Activated CD8-positive, alpha-beta memory T cell treated with anti-CD3 and anti-CD28 coated beads for 36 hours (primary cell): ENCODE results near the gene PLD1. TPM values are rescaled to one million over a fixed set of nuclear protein-coding genes. Genes with fewer than 3 reads are reported as not detected.
"Not testable (repeated sequence)": the region's sequence is repeated elsewhere in the genome, so short reads cannot be mapped to it uniquely, and the experiment has no call there.

Source experiments
- CTCF ChIA-PET: fragments of 350-600 bp; sonication (Branson Sonifier 250); formaldehyde crosslinking; loops from one replicate; lab custom pipeline; 2021; ENCODE audit warnings: antibody characterized with exemption; lab: Charles Lee
- POLR2A ChIA-PET: fragments of 350-600 bp; sonication (Branson Sonifier 250); formaldehyde crosslinking; loops from one replicate; lab custom pipeline; 2021; ENCODE audit warnings: antibody characterized with exemption; lab: Charles Lee
- total RNA-seq, 2 experiments: library from RNA; stranded (reverse); gene quantifications; one replicate each; pipeline ENCODE4 v1.2.3, GENCODE V29; 2021

PLD1 gene
- total RNA-seq, 2 experiments from 2014 or later: 0.19 to 0.80 TPM

DNA sequence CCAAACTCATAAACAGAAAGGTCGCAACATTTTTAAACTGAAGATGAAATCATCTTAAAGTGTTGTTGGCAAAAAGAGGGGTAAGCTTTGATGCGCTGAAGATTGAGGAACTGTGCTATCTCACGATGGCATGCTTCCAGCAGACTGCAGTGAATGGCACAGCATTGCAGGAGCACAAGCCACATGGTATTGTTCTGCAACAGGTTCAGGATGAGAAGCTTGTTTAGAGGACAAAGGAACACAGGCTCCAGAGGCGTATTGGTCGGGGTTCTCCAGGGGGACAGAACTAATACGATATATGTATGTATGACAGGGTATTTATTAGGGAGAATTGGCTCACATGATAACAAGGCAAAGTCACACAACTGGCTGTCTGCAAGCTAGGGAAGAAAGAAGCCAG, 13.8 kb upstream of the PLD1 start:
- ChIA-PET POLR2A (no interaction called here), CTCF (no interaction called here)

DNA sequence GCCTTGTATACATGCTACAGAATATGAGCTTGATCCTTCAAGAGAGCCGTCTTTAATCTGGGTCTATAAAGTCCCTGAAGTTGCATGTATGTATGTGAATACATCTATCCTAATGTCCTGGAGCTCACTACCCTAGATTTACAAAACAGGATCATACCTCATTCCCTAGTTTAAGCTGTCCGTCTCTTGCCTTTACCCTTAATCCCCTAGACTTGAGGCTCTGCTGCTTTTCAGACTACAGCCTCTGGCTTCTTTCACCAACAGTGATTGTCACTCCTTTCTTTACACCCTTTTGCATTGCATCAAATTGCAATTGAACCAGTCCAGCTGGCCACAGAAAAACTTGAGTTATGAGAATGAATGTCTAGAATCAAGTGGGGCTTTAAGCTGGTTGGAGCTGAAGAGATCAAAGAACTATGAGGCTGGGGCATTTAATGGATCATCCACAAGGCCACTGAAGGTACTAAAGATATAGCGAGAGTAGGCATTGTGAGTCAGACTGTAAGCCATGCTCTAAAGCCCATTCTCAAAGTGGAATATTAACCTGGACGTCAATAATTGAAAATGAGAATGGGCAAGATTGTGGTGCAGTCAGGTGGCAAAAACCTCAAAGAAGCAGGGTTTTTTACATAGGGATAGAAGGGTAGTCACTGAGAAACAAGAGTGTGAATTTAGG, 12.3 kb upstream of the PLD1 start:
- POLR2A ChIA-PET: no interaction called here
- CTCF ChIA-PET: no interaction called here

DNA sequence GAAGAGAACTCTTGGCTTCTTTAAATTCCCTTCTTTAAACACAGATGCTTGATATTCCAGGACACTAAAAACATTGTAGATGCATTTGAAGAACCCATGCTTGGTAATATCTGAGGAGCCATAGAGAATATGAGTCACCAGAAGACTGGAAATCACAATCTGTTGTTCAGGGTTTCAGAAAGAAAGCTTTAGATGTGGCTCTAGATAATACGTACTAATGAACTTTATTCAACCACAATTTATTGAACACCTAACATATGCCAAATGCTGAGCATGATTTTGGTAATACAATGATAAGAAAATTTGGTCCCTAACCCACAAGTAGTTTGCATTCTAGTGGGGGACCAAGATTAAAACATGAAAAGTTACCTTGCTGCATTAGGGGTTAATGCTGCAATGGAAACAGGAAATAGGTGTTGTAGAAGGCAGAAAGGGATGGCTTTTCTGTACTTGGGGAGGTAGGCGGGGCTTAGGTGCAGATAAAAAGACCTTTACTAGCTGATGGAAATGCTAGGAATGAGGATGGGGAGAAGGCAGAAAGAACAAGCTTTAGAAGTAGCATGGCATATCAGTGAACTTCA, 11.6 kb upstream of the PLD1 start:
- ChIA-PET POLR2A (no interaction called here), CTCF (no interaction called here)

DNA sequence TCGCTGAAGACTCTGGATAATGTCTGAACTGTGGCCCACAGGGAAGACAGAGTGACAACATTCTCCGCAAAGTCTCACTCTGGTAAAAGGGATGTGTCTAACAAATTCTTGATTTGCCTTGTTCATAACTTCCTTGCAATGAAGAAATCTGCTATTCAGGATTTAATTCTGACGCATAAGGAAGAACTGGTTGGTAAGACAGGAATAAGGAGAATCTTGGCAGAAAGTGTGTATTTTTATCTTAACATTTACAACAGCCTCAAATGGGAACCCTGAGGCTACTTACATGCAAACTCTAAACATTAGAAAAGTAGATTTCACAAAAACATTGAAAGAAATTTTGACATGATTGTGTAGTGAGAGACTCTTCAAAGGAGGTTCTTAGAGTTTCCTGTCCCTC, 10.8 kb upstream of the PLD1 start:
- POLR2A ChIA-PET: no interaction called here
- CTCF ChIA-PET: no interaction called here

DNA sequence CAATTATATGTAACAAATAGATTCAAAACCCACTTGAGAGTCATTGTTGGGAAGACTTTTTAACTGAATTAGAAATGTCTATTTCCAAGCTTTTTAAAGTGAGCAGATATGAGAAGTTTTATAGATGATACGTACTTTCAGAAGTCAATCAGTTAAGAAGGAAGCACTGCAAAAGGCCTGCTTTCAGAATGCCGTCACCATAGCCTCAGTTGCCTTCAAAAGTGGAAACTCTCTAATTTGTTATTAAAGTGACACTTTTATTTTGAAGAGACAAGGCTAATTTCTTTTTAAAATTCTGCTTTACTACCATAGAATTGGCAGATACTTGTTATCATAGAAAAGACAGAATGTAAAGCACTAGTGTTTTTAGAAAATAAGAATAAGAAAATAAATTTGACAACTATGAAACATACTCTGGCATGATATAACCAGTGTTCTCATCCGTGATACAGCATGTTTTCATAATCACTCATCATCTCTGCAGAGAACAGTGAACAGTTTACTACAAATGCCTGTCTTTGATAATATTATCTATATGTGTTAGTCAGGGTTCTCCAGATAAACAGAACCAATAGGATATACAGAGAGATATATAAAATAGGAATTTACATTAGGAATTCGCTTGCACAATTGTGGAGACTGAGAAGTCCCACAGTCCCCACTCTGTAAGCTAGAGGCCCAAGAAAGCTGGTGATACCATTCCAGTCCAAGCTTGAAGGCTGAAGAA, 7.0 kb upstream of the PLD1 start:
- ChIA-PET POLR2A (no interaction called here), CTCF (no interaction called here)

DNA sequence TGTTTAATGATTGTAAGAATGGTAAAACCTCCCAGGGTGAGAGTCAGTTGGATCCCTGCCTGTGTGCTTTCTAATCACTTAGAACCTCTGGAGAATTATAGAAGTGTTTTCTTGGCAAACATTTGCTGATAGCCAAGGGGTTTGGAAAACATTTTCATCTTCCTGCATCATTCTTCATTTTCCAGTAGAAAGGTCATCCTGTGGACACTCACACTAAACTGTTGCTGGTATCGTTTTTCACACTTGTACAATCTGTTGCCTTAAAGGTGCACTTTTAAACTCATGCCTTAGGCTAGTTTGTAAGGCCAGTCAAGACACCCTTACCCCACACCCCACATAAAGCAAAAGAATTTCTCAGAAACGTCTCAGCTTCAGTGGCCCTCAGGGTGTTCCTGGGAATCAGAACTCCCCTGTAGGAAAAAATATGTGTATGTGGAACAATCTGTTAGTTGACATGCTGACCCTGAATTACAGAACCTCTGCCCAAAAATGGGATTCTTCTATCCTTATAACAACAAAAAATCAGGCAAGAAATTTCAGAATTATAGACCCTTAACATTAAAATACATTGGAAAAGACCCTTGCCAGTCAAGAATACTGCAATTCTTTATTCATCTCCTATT, 5.8 kb upstream of the PLD1 start:
- ChIA-PET POLR2A (no interaction called here), CTCF (no interaction called here)

DNA sequence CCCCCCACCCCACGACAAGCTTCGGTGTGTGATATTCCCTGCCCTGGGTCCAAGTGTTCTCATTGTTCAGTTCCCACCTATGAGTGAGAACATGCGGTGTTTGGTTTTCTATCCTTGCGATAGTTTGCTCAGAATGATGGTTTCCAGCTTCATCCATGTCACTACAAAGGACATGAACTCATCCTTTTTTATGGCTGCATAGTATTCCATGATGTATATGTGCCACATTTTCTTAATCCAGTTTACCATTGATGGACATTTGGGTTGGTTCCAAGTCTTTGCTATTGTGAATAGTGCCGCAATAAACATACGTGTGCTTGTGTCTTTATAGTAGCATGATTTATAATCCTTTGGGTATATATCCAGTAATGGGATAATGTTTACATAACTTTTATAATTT, 4.4 kb upstream of the PLD1 start:
- CTCF ChIA-PET, POLR2A ChIA-PET: not testable (repeated sequence)

DNA sequence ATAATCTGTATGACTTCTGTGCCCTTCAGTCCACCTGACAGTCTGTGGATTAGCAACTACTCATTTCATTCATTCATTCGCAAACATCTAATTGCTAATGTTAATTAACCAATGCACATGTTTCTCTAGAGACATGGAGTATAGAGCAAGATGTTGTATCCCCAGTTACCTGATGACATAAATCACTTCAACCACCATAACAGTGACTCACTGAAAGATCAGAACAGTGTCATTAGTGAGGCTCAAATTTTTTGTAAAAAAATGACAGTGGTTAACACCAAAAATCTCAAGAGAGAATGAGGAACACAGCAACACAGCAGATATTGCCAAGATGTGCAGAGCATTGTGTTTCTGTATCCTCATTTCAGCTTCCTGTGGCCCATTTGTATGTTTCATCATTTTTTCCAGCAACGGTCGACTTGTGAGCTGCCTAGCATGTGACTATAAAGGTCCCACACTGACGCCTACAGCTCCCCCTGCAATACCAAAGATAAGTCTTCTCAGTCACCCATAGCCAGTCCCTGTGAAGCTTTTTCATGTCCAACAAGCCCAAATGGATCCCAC, 3.7 kb upstream of the PLD1 start:
- POLR2A ChIA-PET: no interaction called here
- CTCF ChIA-PET: no interaction called here

DNA sequence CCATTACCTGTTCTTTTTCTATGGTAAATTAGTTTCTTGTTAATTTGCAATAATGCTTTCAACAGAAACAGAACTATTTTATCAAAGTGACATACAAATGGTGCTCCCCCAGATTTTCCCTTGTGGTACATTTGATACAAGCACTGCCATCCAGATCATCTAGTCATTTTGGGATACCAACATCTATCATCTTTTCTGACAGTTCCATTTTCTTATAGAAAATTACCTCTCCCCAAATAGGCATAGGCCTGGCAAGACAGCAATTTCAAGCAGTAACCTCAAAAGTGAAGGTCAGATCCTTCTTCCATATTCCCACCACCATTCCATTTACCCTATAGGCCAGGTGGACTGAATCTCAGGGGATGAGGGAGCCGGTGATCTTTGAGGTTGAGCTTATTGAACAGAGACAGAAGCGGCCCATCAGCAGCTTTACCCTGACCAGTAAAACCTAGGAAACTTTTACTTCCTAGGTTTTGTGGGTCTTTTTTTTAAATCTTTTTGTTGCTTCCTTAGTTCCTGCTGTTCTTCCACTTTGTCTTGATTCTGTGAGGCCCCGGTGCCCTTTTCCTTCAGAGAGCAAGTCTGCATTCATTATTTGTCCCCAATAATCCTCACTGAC, 3.1 kb upstream of the PLD1 start:
- POLR2A ChIA-PET: no interaction called here
- CTCF ChIA-PET: no interaction called here

DNA sequence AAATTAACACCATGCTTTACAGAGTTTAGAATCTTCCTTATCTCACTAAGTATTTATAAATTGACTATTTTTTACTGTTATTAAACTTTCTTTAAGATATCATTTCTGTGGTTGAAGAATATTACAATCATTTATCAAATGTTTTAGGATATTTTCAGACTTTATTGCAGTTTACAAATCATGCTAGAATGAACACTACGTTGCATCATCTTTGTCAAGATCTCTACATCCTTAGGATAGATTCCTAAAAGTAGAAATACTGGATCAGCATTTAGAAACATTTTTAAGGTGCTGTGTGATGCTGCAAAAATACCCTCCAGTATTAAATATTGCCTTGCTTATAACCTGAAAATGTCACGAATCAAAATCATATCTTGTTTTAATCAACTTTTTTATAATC, 2.5 kb upstream of the PLD1 start:
- CTCF ChIA-PET: no interaction called here
- POLR2A ChIA-PET: no interaction called here

DNA sequence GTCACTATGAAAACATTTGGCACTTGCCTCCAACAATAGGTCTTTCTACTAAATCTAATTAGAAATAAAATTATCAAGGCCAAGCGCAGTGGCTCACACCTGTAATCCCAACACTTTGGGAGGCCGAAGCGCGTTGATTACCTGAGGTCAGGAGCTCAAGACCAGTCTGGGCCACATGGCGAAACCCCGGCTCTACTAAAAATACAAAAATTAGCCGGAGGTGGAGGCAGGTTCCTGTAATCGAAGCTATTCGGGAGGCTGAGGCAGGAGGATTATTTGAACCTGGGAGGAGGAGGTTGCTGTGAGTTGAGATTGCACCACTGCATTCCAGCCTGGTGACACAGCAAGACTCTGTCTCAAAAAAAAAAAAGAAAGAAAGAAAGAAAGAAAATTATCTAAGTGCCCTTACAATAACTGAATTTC, 1.6 kb upstream of the PLD1 start:
- CTCF ChIA-PET: interaction anchor here (0.6 kb wide), 1 partner anchor 38 kb away, joined by 3 read pairs; no protein-coding TSS in a partner anchor

DNA sequence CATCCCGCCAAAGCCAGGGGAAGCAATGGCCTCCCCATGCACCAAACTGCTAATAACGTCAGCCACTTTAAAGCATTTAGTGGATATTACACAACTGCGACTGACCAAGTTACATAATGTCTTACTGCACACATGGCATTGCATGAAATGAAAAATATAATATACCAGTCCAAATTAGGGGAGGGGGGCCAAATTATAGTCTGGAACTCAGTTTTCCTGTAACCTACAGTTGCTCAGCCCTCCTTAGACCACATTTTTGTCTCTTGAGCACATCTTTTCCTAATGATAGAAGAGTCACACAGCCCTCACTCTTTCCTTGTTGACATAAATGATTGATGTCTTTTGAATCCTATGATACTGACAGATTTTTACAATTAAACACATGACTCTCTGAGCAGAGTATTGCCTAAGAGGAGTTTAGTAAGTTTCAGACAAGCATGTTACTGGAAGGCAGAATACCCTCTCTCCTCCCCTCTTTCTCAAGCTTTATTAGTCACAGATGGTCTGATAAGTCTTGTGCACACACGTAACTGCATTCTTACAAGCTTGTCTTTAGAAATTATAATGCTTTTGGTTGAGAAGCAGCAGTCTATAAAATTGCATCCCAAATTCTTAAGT, 1.1 kb upstream of the PLD1 start:
- ChIA-PET CTCF (no interaction called here), POLR2A (no interaction called here)

More for the DNA sequence above, 1.6 kb upstream of the PLD1 start:
- POLR2A ChIA-PET: no interaction called here

DNA sequence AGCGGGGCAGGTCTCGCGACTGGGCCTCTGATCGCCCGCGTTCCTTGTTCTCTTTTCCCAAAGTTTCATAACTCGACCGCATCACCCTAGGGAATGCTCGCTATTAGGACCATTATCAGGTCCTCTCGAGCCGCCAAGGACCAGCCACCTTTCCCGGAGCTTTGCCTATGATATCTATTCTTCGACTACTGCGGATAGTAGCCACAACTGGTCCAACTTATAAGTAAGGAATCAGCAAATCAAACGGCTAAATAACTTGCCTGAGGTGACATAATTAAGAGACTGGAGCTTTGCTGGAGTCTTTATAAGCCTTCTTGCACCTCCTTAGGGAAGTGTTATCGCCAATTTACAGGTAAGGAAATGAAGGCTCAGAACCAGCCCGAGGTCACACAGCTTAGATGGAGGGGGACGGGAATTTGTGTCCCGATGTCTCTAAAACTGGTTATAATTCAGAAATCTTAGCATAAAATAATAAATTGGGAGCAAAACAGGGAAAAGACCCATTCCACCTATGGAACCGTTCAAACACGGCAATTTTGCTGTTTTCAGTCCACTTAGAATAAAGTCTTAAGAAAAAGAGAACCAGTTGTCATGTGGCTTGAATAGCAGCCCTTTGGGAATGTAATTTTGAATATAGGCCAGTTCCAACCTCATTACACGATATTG, 479 bp upstream of the PLD1 start:
- ChIA-PET CTCF (no interaction called here), POLR2A (no interaction called here)

DNA sequence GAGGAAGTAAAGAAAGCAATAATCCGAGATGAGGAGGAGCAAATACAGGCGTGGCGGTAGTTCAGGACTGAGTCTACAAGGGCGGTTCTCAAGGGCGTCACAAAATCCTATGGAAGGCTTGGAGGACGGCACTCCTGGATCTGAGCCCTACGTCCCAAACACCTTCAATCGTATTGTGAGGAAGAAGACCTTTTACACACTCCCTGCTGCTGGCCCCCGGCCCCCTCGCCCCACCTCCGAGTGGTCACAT, 747 bp downstream of the PLD1 start:
- POLR2A ChIA-PET: no interaction called here
- CTCF ChIA-PET: no interaction called here

DNA sequence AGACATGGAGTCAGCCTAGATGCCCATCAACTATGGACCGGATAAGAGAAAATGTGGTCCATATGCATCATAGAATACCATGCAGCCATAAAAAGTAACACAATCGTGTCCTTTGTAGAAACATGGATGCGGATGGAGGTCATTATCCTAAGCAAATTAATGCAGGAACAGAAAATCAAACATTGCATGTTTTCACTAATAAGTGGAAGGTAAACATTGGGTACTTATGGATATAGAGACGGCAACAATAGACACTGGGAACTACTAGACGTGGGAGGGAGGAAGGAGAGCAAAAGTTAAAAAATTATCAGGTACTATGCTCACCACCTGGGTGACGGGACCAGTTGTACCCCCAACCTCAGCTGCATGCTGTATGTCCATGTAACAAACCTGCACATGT, 2.5 kb downstream of the PLD1 start:
- POLR2A ChIA-PET: no interaction called here

DNA sequence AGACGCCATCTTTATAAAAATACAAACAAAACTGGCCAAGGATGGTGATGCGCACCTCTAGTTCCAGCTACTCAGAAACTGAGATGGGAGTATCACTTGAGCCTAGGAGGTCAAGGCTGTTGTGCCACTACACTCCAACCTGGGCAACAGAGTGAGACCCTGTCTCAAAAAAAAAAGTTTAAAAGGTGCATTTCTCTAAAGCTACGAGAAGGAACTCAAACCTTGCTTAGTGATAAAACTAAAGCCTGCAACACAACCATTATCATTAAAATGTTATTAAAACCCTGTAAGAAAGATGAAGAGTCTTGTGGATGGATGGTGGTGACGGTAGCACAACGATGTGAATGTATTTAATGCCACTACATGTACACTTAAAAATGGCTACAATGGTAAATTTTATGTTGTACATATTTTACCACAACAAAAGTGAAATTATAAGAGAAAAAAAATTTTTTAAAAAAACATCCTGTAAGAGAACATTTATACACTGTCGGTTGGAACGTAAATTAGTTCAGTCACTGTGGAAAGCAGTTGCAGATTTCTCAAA, 3.1 kb downstream of the PLD1 start:
- CTCF ChIA-PET: no interaction called here
- POLR2A ChIA-PET: interaction anchor here (0.6 kb wide), 1 partner anchor 279 kb away, joined by 3 read pairs; no protein-coding TSS in a partner anchor

More for the DNA sequence above, 2.5 kb downstream of the PLD1 start:
- CTCF ChIA-PET: no interaction called here

DNA sequence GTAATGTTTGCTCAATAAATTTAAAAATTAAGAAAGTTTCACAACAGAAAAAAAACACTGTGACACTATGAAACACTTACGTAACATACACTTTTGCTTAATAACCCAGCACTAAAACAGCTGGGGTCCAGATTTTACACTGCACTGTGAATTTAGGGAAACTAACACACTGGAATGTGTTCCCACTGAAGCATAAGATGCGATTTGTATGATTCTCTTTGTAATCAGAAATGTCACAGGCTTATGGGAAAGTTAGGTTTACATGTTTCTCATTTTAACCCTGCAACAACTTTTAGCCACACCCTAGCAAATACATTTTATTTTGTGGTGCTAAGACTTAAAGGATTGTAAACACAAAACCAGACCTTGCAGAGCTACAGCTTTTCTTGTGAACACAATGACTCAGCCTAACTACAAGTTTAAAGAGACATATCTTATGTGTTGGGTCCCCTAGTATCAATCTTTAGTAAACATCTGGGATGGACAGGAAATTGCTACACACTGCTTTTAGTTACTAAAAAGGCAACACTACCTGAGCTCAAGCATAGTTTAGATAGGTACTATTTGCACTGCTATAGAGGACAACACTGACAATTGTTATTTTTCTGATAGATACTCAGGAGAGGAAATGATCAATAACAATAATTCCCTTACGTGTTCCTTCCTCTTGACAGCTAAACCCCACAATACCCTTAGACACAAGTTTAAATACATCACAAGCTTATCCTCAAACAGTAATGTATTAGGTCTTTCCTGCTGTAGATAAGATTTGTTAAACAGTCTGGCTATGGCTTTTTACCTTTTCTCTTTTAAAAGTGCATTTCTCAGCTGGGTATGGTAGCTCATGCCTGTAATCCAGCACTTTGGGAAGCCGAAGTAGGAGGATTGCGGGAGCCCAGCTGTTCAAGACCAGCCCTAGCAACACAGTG, 3.8 kb downstream of the PLD1 start:
- ChIA-PET CTCF (no interaction called here), POLR2A (interaction anchor here (0.6 kb wide), 1 partner anchor 280 kb away, joined by 3 read pairs; no protein-coding TSS in a partner anchor)

DNA sequence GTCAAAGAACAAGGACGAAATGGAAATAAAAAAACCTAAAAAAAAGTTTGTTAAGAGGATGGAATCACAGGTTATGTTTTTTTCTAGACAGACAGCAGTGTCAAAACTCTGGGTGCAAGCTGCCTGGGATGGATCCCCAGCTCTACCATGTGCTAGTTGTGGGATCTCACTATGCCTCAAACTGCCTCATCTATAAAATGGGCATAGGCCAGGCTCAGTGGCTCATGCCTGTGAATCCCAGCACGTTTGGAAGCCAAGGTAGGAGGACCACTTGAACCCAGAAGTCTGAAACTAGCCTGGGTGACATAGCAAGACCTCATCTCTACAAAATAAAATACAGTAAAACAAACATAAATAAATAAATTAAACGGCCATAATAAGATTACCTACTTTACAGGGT, 4.6 kb downstream of the PLD1 start:
- ChIA-PET CTCF (no interaction called here), POLR2A (no interaction called here)
